ENCODE measurements around the gene CAV2. TPM values are rescaled to one million over a fixed set of nuclear protein-coding genes. Genes with fewer than 3 reads are reported as not detected.

CAV2 gene
- total and polyA plus RNA-seq, 4 experiments from 2014 or later: 0.19 TPM; not detected in 3

GRCh38 chr7:116546054-116546453 is 46.5 kb downstream of the CAV2 start:
- Histone ChIP-seq H3K4me1 (ENCODE audit: insufficient read depth, low read length) (no peaks in the 10 kb centered on the region), H3K36me3 (ENCODE audit: insufficient read depth, low read length) (no peaks in the 10 kb centered on the region), H3K4me3 (ENCODE audit: low read length in 2 of 2) (no peak overlapping the region), H3K27me3 (ENCODE audit: insufficient read depth, low read length) (no peaks in the 10 kb centered on the region), H3K9me3 (ENCODE audit: control insufficient read depth in 1 of 2, low read length in 2 of 2) (no peaks in the 10 kb centered on the region), H3K27ac (ENCODE audit: low read depth, low read length) (no peak overlapping the region)
- no peak for DNase-seq
- Mint-ChIP-seq H3K36me3 (no peaks in the 10 kb centered on the region), H3K4me3 (no peak overlapping the region), H3K27me3 (peaks cover 14 to 19% of the 10 kb centered on the region in 2 donors), H3K9me3 (no peaks in the 10 kb centered on the region), H3K4me1 (no peaks in the 10 kb centered on the region), H3K27ac (no peak overlapping the region)
- ChIA-PET POLR2A (ENCODE audit: partially characterized antibody) (no interaction called here), CTCF (ENCODE audit: partially characterized antibody) (interaction anchor here (0.6 to 2.0 kb wide), 4 partner anchors 20 to 381 kb away, joined by 3 to 5 read pairs (median 4); no protein-coding TSS in a partner anchor)
- intact Hi-C loops (cut with micrococcal nuclease): no loop called here

- Mint-ChIP-seq H3K27me3 (peaks cover 13 to 16% of the 10 kb centered on the region in 2 donors), H3K9me3 (no peaks in the 10 kb centered on the region), H3K27ac (no peak overlapping the region), H3K36me3 (no peaks in the 10 kb centered on the region), H3K4me1 (no peaks in the 10 kb centered on the region), H3K4me3 (no peak overlapping the region)
- H3K4me3 ChIP-seq (ENCODE audit: low read length in 2 of 2): no peak overlapping the region
- no peaks in the 10 kb centered on the region for H3K36me3 ChIP-seq (ENCODE audit: insufficient read depth, low read length)
- ChIA-PET CTCF (ENCODE audit: partially characterized antibody) (interaction anchor here (0.8 to 2.0 kb wide), 4 partner anchors 21 to 45 kb away, joined by 3 to 5 read pairs (median 4); no protein-coding TSS in a partner anchor), POLR2A (ENCODE audit: partially characterized antibody) (no interaction called here)
- intact Hi-C loops (cut with micrococcal nuclease): no loop called here
- no peaks in the 10 kb centered on the region for H3K9me3 ChIP-seq (ENCODE audit: control insufficient read depth in 1 of 2, low read length in 2 of 2)
- H3K27ac ChIP-seq (ENCODE audit: low read depth, low read length): no peak overlapping the region
- H3K4me1 ChIP-seq (ENCODE audit: insufficient read depth, low read length): no peaks in the 10 kb centered on the region
- DNase-seq: no peak
- H3K27me3 ChIP-seq (ENCODE audit: insufficient read depth, low read length): no peaks in the 10 kb centered on the region
Measured at GRCh38 chr7:116546916-116547315, 47.4 kb downstream of the CAV2 start.

- ChIA-PET CTCF (ENCODE audit: partially characterized antibody) (interaction anchor here (1.2 kb wide), 2 partner anchors 21 to 42 kb away, joined by 3 to 4 read pairs; no protein-coding TSS in a partner anchor), POLR2A (ENCODE audit: partially characterized antibody) (no interaction called here)
- no peak for DNase-seq
- Mint-ChIP-seq H3K9me3 (no peaks in the 10 kb centered on the region), H3K27ac (no peak overlapping the region), H3K27me3 (peaks cover 13 to 14% of the 10 kb centered on the region in 2 donors), H3K36me3 (no peaks in the 10 kb centered on the region), H3K4me1 (no peaks in the 10 kb centered on the region), H3K4me3 (no peak overlapping the region)
- Histone ChIP-seq H3K4me3 (ENCODE audit: low read length in 2 of 2) (no peak overlapping the region), H3K9me3 (ENCODE audit: control insufficient read depth in 1 of 2, low read length in 2 of 2) (no peaks in the 10 kb centered on the region), H3K4me1 (ENCODE audit: insufficient read depth, low read length) (no peaks in the 10 kb centered on the region), H3K27ac (ENCODE audit: low read depth, low read length) (no peak overlapping the region), H3K27me3 (ENCODE audit: insufficient read depth, low read length) (no peaks in the 10 kb centered on the region), H3K36me3 (ENCODE audit: insufficient read depth, low read length) (no peaks in the 10 kb centered on the region)
- intact Hi-C loops (cut with micrococcal nuclease): no loop called here
Measured at GRCh38 chr7:116547347-116547746, 47.8 kb downstream of the CAV2 start.

- Mint-ChIP-seq H3K27me3 (peaks cover 11 to 14% of the 10 kb centered on the region in 2 donors), H3K4me1 (no peaks in the 10 kb centered on the region), H3K9me3 (no peaks in the 10 kb centered on the region), H3K27ac (no peak overlapping the region), H3K36me3 (no peaks in the 10 kb centered on the region), H3K4me3 (no peak overlapping the region)
- H3K4me3 ChIP-seq (ENCODE audit: low read length in 2 of 2): no peak overlapping the region
- H3K36me3 ChIP-seq (ENCODE audit: insufficient read depth, low read length): no peaks in the 10 kb centered on the region
- intact Hi-C loops (cut with micrococcal nuclease): no loop called here
- POLR2A ChIA-PET (ENCODE audit: partially characterized antibody): no interaction called here
- no peaks in the 10 kb centered on the region for H3K4me1 ChIP-seq (ENCODE audit: insufficient read depth, low read length)
- no peaks in the 10 kb centered on the region for H3K27me3 ChIP-seq (ENCODE audit: insufficient read depth, low read length)
- no peaks in the 10 kb centered on the region for H3K9me3 ChIP-seq (ENCODE audit: control insufficient read depth in 1 of 2, low read length in 2 of 2)
- DNase-seq: no peak
- CTCF ChIA-PET (ENCODE audit: partially characterized antibody): no interaction called here
- no peak overlapping the region for H3K27ac ChIP-seq (ENCODE audit: low read depth, low read length)
Measured at GRCh38 chr7:116548506-116548905, 49.0 kb downstream of the CAV2 start.

- no peak overlapping the region for H3K4me3 Mint-ChIP-seq
- H3K9me3 Mint-ChIP-seq: no peaks in the 10 kb centered on the region
- no peaks in the 10 kb centered on the region for H3K4me1 Mint-ChIP-seq
- ChIA-PET POLR2A (ENCODE audit: partially characterized antibody) (no interaction called here), CTCF (ENCODE audit: partially characterized antibody) (no interaction called here)
- Histone ChIP-seq H3K27ac (ENCODE audit: low read depth, low read length) (no peak overlapping the region), H3K27me3 (ENCODE audit: insufficient read depth, low read length) (no peaks in the 10 kb centered on the region), H3K9me3 (ENCODE audit: control insufficient read depth in 1 of 2, low read length in 2 of 2) (no peaks in the 10 kb centered on the region), H3K36me3 (ENCODE audit: insufficient read depth, low read length) (no peaks in the 10 kb centered on the region), H3K4me1 (ENCODE audit: insufficient read depth, low read length) (no peaks in the 10 kb centered on the region), H3K4me3 (ENCODE audit: low read length in 2 of 2) (no peak overlapping the region)
- intact Hi-C loops (cut with micrococcal nuclease): no loop called here
- H3K36me3 Mint-ChIP-seq: no peaks in the 10 kb centered on the region
- peaks cover 11 to 17% of the 10 kb centered on the region in 2 donors for H3K27me3 Mint-ChIP-seq
- H3K27ac Mint-ChIP-seq: no peak overlapping the region
- DNase-seq: no peak
Measured at GRCh38 chr7:116549370-116549769, 49.8 kb downstream of the CAV2 start.

- no peak for DNase-seq
- H3K9me3 Mint-ChIP-seq: no peaks in the 10 kb centered on the region
- Histone ChIP-seq H3K4me3 (ENCODE audit: low read length in 2 of 2) (no peak overlapping the region), H3K9me3 (ENCODE audit: control insufficient read depth in 1 of 2, low read length in 2 of 2) (no peaks in the 10 kb centered on the region), H3K36me3 (ENCODE audit: insufficient read depth, low read length) (no peaks in the 10 kb centered on the region), H3K4me1 (ENCODE audit: insufficient read depth, low read length) (no peaks in the 10 kb centered on the region), H3K27ac (ENCODE audit: low read depth, low read length) (no peak overlapping the region), H3K27me3 (ENCODE audit: insufficient read depth, low read length) (no peaks in the 10 kb centered on the region)
- H3K27me3 Mint-ChIP-seq: peaks cover 8 to 18% of the 10 kb centered on the region in 2 donors
- H3K36me3 Mint-ChIP-seq: no peaks in the 10 kb centered on the region
- H3K4me1 Mint-ChIP-seq: no peaks in the 10 kb centered on the region
- CTCF ChIA-PET (ENCODE audit: partially characterized antibody): interaction anchor here (1.0 kb wide), 1 partner anchor 371 kb away, joined by 3 read pairs; no protein-coding TSS in a partner anchor
- POLR2A ChIA-PET (ENCODE audit: partially characterized antibody): no interaction called here
- intact Hi-C loops (cut with micrococcal nuclease): no loop called here
- no peak overlapping the region for H3K4me3 Mint-ChIP-seq
- no peak overlapping the region for H3K27ac Mint-ChIP-seq
Measured at GRCh38 chr7:116551692-116552091, 52.2 kb downstream of the CAV2 start.

GRCh38 chr7:116552602-116553001 is 53.1 kb downstream of the CAV2 start:
- DNase-seq: no peak
- Histone ChIP-seq H3K36me3 (ENCODE audit: insufficient read depth, low read length) (no peaks in the 10 kb centered on the region), H3K9me3 (ENCODE audit: control insufficient read depth in 1 of 2, low read length in 2 of 2) (no peaks in the 10 kb centered on the region), H3K4me1 (ENCODE audit: insufficient read depth, low read length) (no peaks in the 10 kb centered on the region), H3K4me3 (ENCODE audit: low read length in 2 of 2) (no peak overlapping the region), H3K27ac (ENCODE audit: low read depth, low read length) (no peak overlapping the region), H3K27me3 (ENCODE audit: insufficient read depth, low read length) (no peaks in the 10 kb centered on the region)
- Mint-ChIP-seq H3K4me1 (no peaks in the 10 kb centered on the region), H3K27ac (no peak overlapping the region), H3K4me3 (no peak overlapping the region), H3K9me3 (no peaks in the 10 kb centered on the region), H3K27me3 (peaks cover 8 to 15% of the 10 kb centered on the region in 2 donors), H3K36me3 (no peaks in the 10 kb centered on the region)
- ChIA-PET CTCF (ENCODE audit: partially characterized antibody) (no interaction called here), POLR2A (ENCODE audit: partially characterized antibody) (no interaction called here)
- intact Hi-C loops (cut with micrococcal nuclease): no loop called here
